HG03521 (cell line): Measurements from ENCODE around the gene HEATR3.

ENCODE experiments used
- ATAC-seq: cut with Tn5 transposase; IDR thresholded peaks from one replicate; pipeline ENCODE4 v1.9.1; 2021; ENCODE audit warnings: mild to moderate bottlenecking, moderate library complexity; ENCODE audit not compliant: unreplicated experiment

Gene HEATR3

GRCh38 chr16:50152351-50152806, 86.6 kb downstream of the HEATR3 start:
- ATAC-seq = peak; percentile 40

DNA sequence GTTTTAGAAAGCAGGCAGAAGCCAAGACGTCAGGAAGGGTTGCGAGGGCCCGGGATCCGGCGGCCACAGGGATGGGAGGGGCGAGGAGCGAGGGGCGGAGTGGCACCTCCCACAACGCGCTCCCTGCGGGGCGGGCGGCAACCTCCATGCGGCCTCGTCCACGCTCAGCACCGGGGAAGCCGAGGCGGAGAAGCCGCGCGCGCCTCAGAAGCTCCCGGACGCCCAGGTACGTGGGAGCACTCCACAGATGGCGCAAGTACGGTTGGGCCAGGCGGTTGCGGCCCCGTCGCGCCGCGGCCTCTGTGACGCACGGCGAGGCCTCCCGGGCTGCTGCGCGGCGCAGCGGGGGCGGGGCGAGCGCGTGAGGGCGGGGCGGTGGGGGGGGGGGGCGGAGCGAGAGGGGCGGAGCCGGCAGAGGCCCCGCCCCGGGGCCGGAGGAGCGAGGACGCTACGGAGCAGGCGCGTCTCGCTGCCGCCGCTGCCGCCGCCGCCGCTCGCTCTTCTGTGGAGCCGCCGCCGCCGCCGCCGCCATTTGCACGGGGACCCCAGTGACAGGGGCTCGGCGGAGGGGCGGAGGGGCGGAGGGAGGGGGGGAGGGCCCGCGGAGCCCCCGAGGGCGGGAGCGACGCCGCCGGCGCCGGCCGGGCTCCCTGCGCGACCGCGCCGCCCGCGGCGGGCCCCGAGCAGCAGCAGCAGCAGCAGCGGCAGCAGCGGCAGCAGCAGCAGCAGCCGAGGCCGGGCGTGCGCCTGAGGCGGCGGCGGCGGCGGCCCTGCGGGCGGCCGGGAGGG, 87.2 kb downstream of the HEATR3 start, which contains the start of gene TENT4B:
TSS of gene TENT4B (plus strand) at position 500 of the 789 bp plus-strand sequence. CDS start 316 bp downstream, outside the sequence.
- ATAC-seq = peak; percentile 75

DNA sequence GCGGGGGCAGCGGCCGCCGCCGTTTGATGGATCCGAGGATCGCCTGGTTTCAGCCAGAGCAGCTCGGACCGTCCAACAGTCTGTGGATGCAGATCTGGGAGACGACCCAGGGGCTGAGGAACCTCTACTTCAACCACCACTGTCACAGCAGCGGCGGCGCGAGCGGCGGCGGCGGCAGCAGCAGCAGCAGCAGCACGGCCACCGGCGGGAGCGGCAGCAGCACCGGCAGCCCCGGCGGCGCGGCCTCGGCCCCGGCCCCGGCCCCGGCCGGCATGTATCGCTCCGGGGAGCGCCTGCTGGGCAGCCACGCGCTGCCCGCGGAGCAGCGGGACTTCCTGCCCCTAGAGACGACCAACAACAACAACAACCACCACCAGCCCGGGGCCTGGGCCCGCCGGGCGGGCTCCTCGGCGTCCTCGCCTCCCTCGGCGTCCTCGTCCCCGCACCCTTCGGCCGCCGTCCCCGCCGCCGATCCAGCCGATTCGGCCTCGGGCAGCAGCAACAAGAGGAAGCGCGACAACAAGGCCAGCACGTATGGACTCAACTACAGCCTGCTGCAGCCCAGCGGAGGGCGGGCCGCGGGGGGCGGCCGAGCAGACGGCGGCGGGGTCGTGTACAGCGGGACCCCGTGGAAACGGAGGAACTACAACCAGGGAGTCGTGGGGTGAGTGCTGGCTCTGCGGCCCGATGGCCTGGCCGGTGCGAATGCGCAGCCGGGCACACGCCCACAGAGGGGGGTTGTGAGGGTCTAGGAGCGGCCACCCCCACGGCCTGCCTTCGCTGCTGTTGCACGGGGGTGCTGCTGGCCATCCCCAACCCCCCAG, 88.0 kb downstream of the HEATR3 start:
- ATAC-seq = peak; percentile 8

DNA sequence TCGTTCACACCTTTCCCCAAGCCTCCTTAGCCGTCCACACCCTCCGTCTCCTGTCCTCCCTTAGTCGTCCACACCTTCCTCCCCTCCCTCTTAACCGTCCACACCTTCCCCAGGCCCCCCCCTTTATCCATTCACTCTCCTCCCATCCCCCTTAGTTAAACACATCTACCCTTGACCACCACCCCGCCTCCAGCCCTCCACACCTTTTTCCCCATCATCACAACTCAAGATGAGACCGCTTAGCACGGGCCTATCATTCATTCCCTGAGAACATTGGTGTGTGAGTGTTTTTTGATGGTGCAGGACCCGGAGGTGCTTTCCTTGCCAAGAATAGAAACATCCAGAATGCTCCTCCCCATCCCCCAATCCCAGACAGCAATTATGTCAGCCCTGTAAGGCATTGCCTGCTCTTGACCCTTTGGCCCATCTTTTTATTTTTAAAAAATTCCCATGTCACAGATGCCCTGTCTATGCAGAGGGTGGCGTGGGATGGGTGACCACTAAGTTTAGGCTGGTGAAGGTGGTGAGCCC, 88.7 kb downstream of the HEATR3 start:
- no peak for ATAC-seq

GRCh38 chr16:50155925-50156324, 90.2 kb downstream of the HEATR3 start:
- no peak for ATAC-seq
